Karpas-422 (cell line): ENCODE measurements around the gene SDCBP2. TPM values are rescaled to one million over a fixed set of nuclear protein-coding genes. Genes with fewer than 3 reads are reported as not detected.

Experiments used
- DNase-seq: peaks from one replicate; pipeline ENCODE4 v3.0.0-alpha.2; 2015
- H2AFZ ChIP-seq: fragments of 200-600 bp; sonication (generic); 2 replicates; pipeline ENCODE4 v1.6.1; 2014; ENCODE audit warnings: antibody characterized with exemption, low read length, mixed read lengths
- H3K27ac ChIP-seq: fragments of 200-600 bp; sonication (generic); 2 replicates; pipeline ENCODE4 v1.5.1; 2014; ENCODE audit warnings: mild to moderate bottlenecking, low read length, moderate library complexity
- H3K27me3 ChIP-seq: fragments of 200-600 bp; sonication (generic); 2 replicates; pipeline ENCODE4 v1.6.1; 2014; ENCODE audit warnings: low read length, mixed read lengths
- H3K36me3 ChIP-seq: fragments of 200-600 bp; sonication (generic); 2 replicates; pipeline ENCODE4 v1.6.1; 2014; ENCODE audit warnings: low read length, mixed read lengths; ENCODE audit not compliant: insufficient read depth
- H3K4me1 ChIP-seq: fragments of 200-600 bp; sonication (generic); 2 replicates; pipeline ENCODE4 v1.6.1; 2014; ENCODE audit warnings: mild to moderate bottlenecking, low read length, mixed read lengths
- H3K4me2 ChIP-seq: fragments of 200-600 bp; sonication (generic); 2 replicates; pipeline ENCODE4 v1.6.1; 2014; ENCODE audit warnings: low read length, low read depth, mild to moderate bottlenecking; ENCODE audit not compliant: poor library complexity, severe bottlenecking
- H3K4me3 ChIP-seq: fragments of 200-600 bp; sonication (generic); 2 replicates; pipeline ENCODE4 v1.5.1; 2014; ENCODE audit warnings: mild to moderate bottlenecking, antibody characterized with exemption, low read length, mixed read lengths
- H3K79me2 ChIP-seq: fragments of 200-600 bp; sonication (generic); 2 replicates; pipeline ENCODE4 v1.6.1; 2014; ENCODE audit warnings: mild to moderate bottlenecking, low read length, mixed read lengths
- H3K9ac ChIP-seq: fragments of 200-600 bp; sonication (generic); 2 replicates; pipeline ENCODE4 v1.6.0; 2014; ENCODE audit warnings: low read length
- H3K9me2 ChIP-seq: fragments of 200-600 bp; sonication (generic), shearing (Covaris generic); replicated peaks from 2 replicates; pipeline ENCODE4 v1.6.0; 2014; ENCODE audit warnings: mild to moderate bottlenecking, low read length, moderate library complexity; ENCODE audit not compliant: insufficient read depth
- H3K9me3 ChIP-seq: fragments of 300-700, 200-600 bp; sonication (generic); 2 replicates; pipeline ENCODE4 v1.6.1; 2014; ENCODE audit warnings: low read length, mixed read lengths
- H4K20me1 ChIP-seq: fragments of 200-600 bp; sonication (generic); 2 replicates; pipeline ENCODE4 v1.6.1; 2014; ENCODE audit warnings: mild to moderate bottlenecking, antibody characterized with exemption, low read length, low read depth; ENCODE audit not compliant: insufficient read depth
- total RNA-seq: library from RNA; depleted of rRNA; stranded (reverse); fragments of >200 nt; shearing (Covaris generic); gene quantifications from 2 replicates; pipeline ENCODE4 v1.2.3, GENCODE V29; 2014; ENCODE audit warnings: low replicate concordance

SDCBP2 gene
- total RNA-seq, 1 experiment from 2014 or later: not detected

- H3K36me3 ChIP-seq: no peaks in the 10 kb centered on the region
- H3K27me3 ChIP-seq: no peaks in the 10 kb centered on the region
- no peak overlapping the region for H3K27ac ChIP-seq
- H3K9ac ChIP-seq: no peak overlapping the region
- no peak overlapping the region for H3K4me2 ChIP-seq
- no peak overlapping the region for H2AFZ ChIP-seq
- no peaks in the 10 kb centered on the region for H3K9me3 ChIP-seq
- peak; percentile 70 for DNase-seq
- H3K79me2 ChIP-seq: no peaks in the 10 kb centered on the region
- H3K4me3 ChIP-seq: no peak overlapping the region
- H3K9me2 ChIP-seq: no peaks in the 10 kb centered on the region
- no peaks in the 10 kb centered on the region for H4K20me1 ChIP-seq
- H3K4me1 ChIP-seq: no peaks in the 10 kb centered on the region
Observed at GRCh38 chr20:1302685-1303541, 26.0 kb downstream of the SDCBP2 start.

GRCh38 chr20:1301031-1301529 is 27.9 kb downstream of the SDCBP2 start:
- Histone ChIP-seq H3K9ac (no peak overlapping the region), H2AFZ (no peak overlapping the region), H3K4me2 (no peak overlapping the region), H3K27ac (no peak overlapping the region), H3K4me1 (no peaks in the 10 kb centered on the region), H3K27me3 (no peaks in the 10 kb centered on the region), H4K20me1 (no peaks in the 10 kb centered on the region), H3K36me3 (no peaks in the 10 kb centered on the region), H3K9me3 (no peaks in the 10 kb centered on the region), H3K79me2 (no peaks in the 10 kb centered on the region), H3K4me3 (no peak overlapping the region), H3K9me2 (no peaks in the 10 kb centered on the region)
- DNase-seq: no peak

DNA sequence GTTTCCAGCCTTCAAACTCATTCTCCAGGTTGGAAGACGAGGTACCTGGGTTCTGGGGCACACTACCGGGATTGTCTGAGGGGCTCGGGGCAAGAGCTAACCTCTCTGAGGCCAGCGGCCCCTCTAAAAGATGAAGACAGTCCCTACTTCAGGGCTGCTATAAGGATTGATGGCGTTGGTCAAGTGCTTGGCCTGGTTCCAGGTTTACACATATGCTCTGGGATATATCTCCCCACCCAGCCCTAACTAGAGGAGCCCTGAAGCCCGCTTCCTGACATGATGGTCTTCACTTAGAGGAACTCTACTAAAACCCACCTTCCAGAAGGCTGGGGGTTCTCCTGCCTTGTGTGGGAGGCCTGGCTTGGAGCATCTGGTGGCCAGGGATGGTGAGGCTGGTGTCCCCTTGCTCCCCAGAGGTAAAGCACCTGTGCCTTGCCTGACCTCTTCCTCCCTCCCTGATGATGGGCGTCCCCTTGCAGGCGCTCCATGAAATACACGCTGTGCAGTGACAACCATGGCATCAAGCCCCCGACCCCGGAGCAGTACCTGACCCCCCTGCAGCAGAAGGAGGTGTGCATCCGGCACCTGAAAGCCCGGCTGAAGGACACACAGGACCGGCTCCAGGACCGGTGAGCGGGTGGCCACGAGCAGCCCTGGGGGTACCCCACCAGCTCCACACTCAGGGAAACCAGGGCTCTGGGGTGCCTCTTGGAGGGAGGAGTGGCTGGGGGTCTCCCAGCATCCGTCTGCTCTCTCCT is 28.7 kb downstream of the SDCBP2 start:
- Histone ChIP-seq H3K27me3 (no peaks in the 10 kb centered on the region), H3K27ac (no peak overlapping the region), H3K4me1 (no peaks in the 10 kb centered on the region), H3K9ac (no peak overlapping the region), H3K36me3 (no peaks in the 10 kb centered on the region), H2AFZ (no peak overlapping the region), H3K79me2 (no peaks in the 10 kb centered on the region), H3K9me2 (no peaks in the 10 kb centered on the region), H3K4me2 (no peak overlapping the region), H4K20me1 (no peaks in the 10 kb centered on the region), H3K9me3 (no peaks in the 10 kb centered on the region), H3K4me3 (no peak overlapping the region)
- no peak for DNase-seq

GRCh38 chr20:1299522-1299921 is 29.4 kb downstream of the SDCBP2 start:
- no peak overlapping the region for H3K27ac ChIP-seq
- no peaks in the 10 kb centered on the region for H3K36me3 ChIP-seq
- H4K20me1 ChIP-seq: no peaks in the 10 kb centered on the region
- H3K4me2 ChIP-seq: no peak overlapping the region
- no peaks in the 10 kb centered on the region for H3K9me3 ChIP-seq
- no peaks in the 10 kb centered on the region for H3K9me2 ChIP-seq
- no peaks in the 10 kb centered on the region for H3K79me2 ChIP-seq
- DNase-seq: no peak
- no peak overlapping the region for H3K4me3 ChIP-seq
- no peak overlapping the region for H3K9ac ChIP-seq
- H3K27me3 ChIP-seq: no peaks in the 10 kb centered on the region
- no peak overlapping the region for H2AFZ ChIP-seq
- H3K4me1 ChIP-seq: no peaks in the 10 kb centered on the region

- Histone ChIP-seq H3K27ac (no peak overlapping the region), H3K4me2 (no peak overlapping the region), H3K79me2 (no peaks in the 10 kb centered on the region), H3K9me2 (no peaks in the 10 kb centered on the region), H3K27me3 (no peaks in the 10 kb centered on the region), H3K9ac (no peak overlapping the region), H3K4me3 (no peak overlapping the region), H3K36me3 (no peaks in the 10 kb centered on the region), H4K20me1 (no peaks in the 10 kb centered on the region), H2AFZ (no peak overlapping the region), H3K4me1 (no peaks in the 10 kb centered on the region), H3K9me3 (no peaks in the 10 kb centered on the region)
- no peak for DNase-seq
Observed at GRCh38 chr20:1298888-1299511, 29.9 kb downstream of the SDCBP2 start.

DNA sequence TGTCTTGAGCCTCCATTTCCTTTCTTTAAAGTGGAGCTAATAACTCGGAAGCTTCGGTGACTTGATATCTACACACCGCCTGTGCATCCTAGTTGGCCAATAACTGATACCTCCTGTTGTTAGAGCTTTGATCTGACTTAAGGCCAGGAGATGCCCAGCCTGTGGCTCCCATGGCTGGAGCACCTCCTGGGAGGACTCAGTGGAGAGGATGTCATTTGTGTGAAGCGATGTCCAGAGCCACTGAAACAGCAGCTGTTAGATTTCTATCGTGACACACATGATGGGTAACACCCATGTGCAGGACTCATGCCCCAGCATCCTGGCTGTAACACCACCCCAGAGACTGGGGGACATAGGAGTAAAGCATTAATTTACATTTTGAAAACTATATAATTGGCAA is 30.8 kb downstream of the SDCBP2 start:
- no peak overlapping the region for H3K9ac ChIP-seq
- no peak for DNase-seq
- no peak overlapping the region for H2AFZ ChIP-seq
- no peaks in the 10 kb centered on the region for H3K79me2 ChIP-seq
- H3K9me2 ChIP-seq: no peaks in the 10 kb centered on the region
- H3K4me3 ChIP-seq: no peak overlapping the region
- no peaks in the 10 kb centered on the region for H3K36me3 ChIP-seq
- no peaks in the 10 kb centered on the region for H3K9me3 ChIP-seq
- no peak overlapping the region for H3K4me2 ChIP-seq
- no peak overlapping the region for H3K27ac ChIP-seq
- H3K27me3 ChIP-seq: no peaks in the 10 kb centered on the region
- no peaks in the 10 kb centered on the region for H3K4me1 ChIP-seq
- no peaks in the 10 kb centered on the region for H4K20me1 ChIP-seq

- DNase-seq: no peak
- Histone ChIP-seq H3K27ac (no peak overlapping the region), H2AFZ (no peak overlapping the region), H3K9me2 (no peaks in the 10 kb centered on the region), H3K4me1 (no peaks in the 10 kb centered on the region), H3K79me2 (no peaks in the 10 kb centered on the region), H3K9me3 (no peaks in the 10 kb centered on the region), H4K20me1 (no peaks in the 10 kb centered on the region), H3K27me3 (no peaks in the 10 kb centered on the region), H3K4me3 (no peak overlapping the region), H3K36me3 (no peaks in the 10 kb centered on the region), H3K4me2 (no peak overlapping the region), H3K9ac (no peak overlapping the region)
Observed at GRCh38 chr20:1297486-1297885, 31.5 kb downstream of the SDCBP2 start.

DNA sequence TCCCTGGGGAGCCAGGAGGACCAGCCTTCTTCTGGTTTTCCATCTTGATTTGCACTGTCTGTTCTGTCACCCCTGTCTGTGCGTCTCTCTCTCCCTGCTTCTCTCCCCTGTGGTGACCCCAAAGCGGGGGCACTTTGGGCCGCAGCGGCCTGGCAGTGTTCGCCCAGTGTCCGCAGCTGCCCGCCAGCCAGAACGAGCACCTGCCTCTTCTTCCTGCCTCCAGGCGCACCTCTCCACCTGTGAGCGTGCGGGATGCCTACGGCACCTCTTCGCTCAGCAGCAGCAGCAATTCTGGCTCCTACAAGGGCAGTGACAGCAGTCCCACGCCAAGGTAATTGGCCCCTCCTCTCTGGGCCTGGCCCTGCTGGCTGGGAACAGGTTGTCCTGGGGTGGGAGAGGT is 32.0 kb downstream of the SDCBP2 start:
- Histone ChIP-seq H4K20me1 (no peaks in the 10 kb centered on the region), H3K79me2 (no peaks in the 10 kb centered on the region), H3K4me2 (no peak overlapping the region), H3K9ac (no peak overlapping the region), H3K4me1 (no peaks in the 10 kb centered on the region), H3K4me3 (no peak overlapping the region), H2AFZ (no peak overlapping the region), H3K27me3 (no peaks in the 10 kb centered on the region), H3K36me3 (no peaks in the 10 kb centered on the region), H3K9me2 (no peaks in the 10 kb centered on the region), H3K9me3 (no peaks in the 10 kb centered on the region), H3K27ac (no peak overlapping the region)
- no peak for DNase-seq
